Hepatocyte (in vitro differentiated cells): ENCODE measurements around the gene SLC2A8.

ENCODE experiments used
- EZH2phosphoT487 ChIP-seq: fragments of 200-600 bp; sonication (generic); IDR thresholded peaks from one replicate; pipeline ENCODE4 v1.6.1; 2018; ENCODE audit warnings: antibody characterized with exemption, mild to moderate bottlenecking, low read depth, moderate library complexity; ENCODE audit not compliant: unreplicated experiment, severe bottlenecking
- TF ChIP-seq, protein P1 (sequence below): fragments of 200-600 bp; sonication (generic); IDR thresholded peaks from 2 replicates; pipeline ENCODE4 v1.5.1; 2016; ENCODE audit warnings: antibody characterized with exemption, mild to moderate bottlenecking; ENCODE audit not compliant: poor library complexity

DNA sequence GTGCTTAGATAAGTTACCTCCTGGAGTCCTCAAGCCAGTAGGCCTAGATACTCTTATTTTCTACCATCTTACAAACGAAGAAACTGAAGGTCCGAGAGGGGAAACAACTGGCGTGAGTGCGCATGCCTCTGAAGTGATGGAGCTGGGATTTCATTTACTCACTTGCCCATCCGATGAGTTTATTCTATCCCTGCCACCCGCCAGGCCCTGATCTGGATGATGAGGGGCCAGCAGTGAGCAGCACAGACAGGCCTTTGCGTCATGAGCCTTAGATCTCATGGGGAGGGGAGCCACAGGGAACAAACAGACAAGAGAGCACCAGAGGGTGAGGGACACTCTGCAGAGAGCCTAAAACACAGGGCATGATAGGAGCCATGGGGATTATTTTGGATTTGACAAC, 34.1 kb upstream of the SLC2A8 start:
- TF ChIP-seq, protein P1, sequence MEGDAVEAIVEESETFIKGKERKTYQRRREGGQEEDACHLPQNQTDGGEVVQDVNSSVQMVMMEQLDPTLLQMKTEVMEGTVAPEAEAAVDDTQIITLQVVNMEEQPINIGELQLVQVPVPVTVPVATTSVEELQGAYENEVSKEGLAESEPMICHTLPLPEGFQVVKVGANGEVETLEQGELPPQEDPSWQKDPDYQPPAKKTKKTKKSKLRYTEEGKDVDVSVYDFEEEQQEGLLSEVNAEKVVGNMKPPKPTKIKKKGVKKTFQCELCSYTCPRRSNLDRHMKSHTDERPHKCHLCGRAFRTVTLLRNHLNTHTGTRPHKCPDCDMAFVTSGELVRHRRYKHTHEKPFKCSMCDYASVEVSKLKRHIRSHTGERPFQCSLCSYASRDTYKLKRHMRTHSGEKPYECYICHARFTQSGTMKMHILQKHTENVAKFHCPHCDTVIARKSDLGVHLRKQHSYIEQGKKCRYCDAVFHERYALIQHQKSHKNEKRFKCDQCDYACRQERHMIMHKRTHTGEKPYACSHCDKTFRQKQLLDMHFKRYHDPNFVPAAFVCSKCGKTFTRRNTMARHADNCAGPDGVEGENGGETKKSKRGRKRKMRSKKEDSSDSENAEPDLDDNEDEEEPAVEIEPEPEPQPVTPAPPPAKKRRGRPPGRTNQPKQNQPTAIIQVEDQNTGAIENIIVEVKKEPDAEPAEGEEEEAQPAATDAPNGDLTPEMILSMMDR, result no peak
- no peak for TF ChIP-seq EZH2phosphoT487
